HAP-1 (cell line): ENCODE measurements around the gene TXNDC11.

Experiments
- DNase-seq, 2 experiments: peaks; one replicate each; pipeline ENCODE4 v3.0.0-alpha.2; 2016 to 2020; ENCODE audit warnings: low spot score in 2 of 2
- H3K27me3 ChIP-seq: fragments of 250-450 bp; sonication (Bioruptor Pico); 2 replicates; pipeline ENCODE4 v1.5.1; 2020; ENCODE audit warnings: low read depth, mild to moderate bottlenecking, moderate library complexity
- H3K36me3 ChIP-seq: fragments of 250-450 bp; sonication (Bioruptor Pico); replicated peaks from 2 replicates; pipeline ENCODE4 v1.5.1; 2020; ENCODE audit warnings: mild to moderate bottlenecking
- H3K4me1 ChIP-seq: fragments of 250-450 bp; sonication (Bioruptor Pico); 2 replicates; pipeline ENCODE4 v1.5.1; 2020; ENCODE audit warnings: mild to moderate bottlenecking
- H3K4me3 ChIP-seq: fragments of 250-450 bp; sonication (Bioruptor Pico); 2 replicates; pipeline ENCODE4 v1.5.1; 2020; ENCODE audit warnings: mild to moderate bottlenecking, moderate library complexity
- H3K9me3 ChIP-seq: fragments of 250-450 bp; sonication (Bioruptor Pico); 2 replicates; pipeline ENCODE4 v1.5.1; 2020; ENCODE audit warnings: mild to moderate bottlenecking, moderate library complexity
- in situ Hi-C: fragments of 300-500 bp; cut with MboI; formaldehyde crosslinking; loops from 3 replicates; pipeline ENCODE4 v1.14.3; 2020; ENCODE audit warnings: low sequenced_read_pairs, inconsistent platforms, mixed read lengths

TXNDC11 gene

GRCh38 chr16:11669380-11670146 lies 73.1 kb downstream of the TXNDC11 start:
- H3K4me1 ChIP-seq, result peaks cover 6% of the 10 kb centered on the region; the same call in 1 of the 2 replicates
- in situ Hi-C loops, result no loop called here

GRCh38 chr16:11668623-11669379 lies 73.9 kb downstream of the TXNDC11 start:
- DNase-seq, result no peak
- in situ Hi-C loops, result no loop called here
- Histone ChIP-seq H3K27me3 (no peaks in the 10 kb centered on the region), H3K4me3 (peak overlapping the region; percentile 62), H3K4me1 (peaks cover 6% of the 10 kb centered on the region; the same call in 1 of the 2 replicates), H3K36me3 (no peaks in the 10 kb centered on the region), H3K9me3 (no peaks in the 10 kb centered on the region)

More at GRCh38 chr16:11669380-11670146, 73.1 kb downstream of the TXNDC11 start:
- Histone ChIP-seq H3K4me3 (peak overlapping the region; percentile 62), H3K9me3 (no peaks in the 10 kb centered on the region), H3K36me3 (no peaks in the 10 kb centered on the region), H3K27me3 (no peaks in the 10 kb centered on the region)
- DNase-seq, result no peak

GRCh38 chr16:11667824-11668622 lies 74.6 kb downstream of the TXNDC11 start, which contains the start of gene SNN:
Gene SNN, plus strand, starts transcription at chr16:11668455. Its CDS starts 7,605 bp downstream, at chr16:11676060.
- H3K27me3 ChIP-seq, result no peaks in the 10 kb centered on the region
- peaks cover 6% of the 10 kb centered on the region; the same call in 1 of the 2 replicates for H3K4me1 ChIP-seq
- peak; percentile 82 to 91 for DNase-seq
- no peaks in the 10 kb centered on the region for H3K36me3 ChIP-seq
- no peaks in the 10 kb centered on the region for H3K9me3 ChIP-seq
- in situ Hi-C loops, result no loop called here
- peak within 1 kb of the TSS; percentile 62 for H3K4me3 ChIP-seq

GRCh38 chr16:11667221-11667823 lies 75.3 kb downstream of the TXNDC11 start:
- Histone ChIP-seq H3K36me3 (no peaks in the 10 kb centered on the region), H3K4me3 (peak overlapping the region; percentile 38; the same call in 1 of the 2 replicates), H3K4me1 (peaks cover 6% of the 10 kb centered on the region; the same call in 1 of the 2 replicates), H3K27me3 (no peaks in the 10 kb centered on the region), H3K9me3 (no peaks in the 10 kb centered on the region)
- DNase-seq, result no peak
- in situ Hi-C loops, result no loop called here

GRCh38 chr16:11666103-11667055 lies 76.3 kb downstream of the TXNDC11 start:
- in situ Hi-C loops, result no loop called here
- no peak for DNase-seq
- H3K4me1 ChIP-seq, result peaks cover 6% of the 10 kb centered on the region; the same call in 1 of the 2 replicates
- no peaks in the 10 kb centered on the region for H3K27me3 ChIP-seq
- no peaks in the 10 kb centered on the region for H3K36me3 ChIP-seq
- H3K9me3 ChIP-seq, result no peaks in the 10 kb centered on the region
- H3K4me3 ChIP-seq, result no peak overlapping the region

- peaks cover 6% of the 10 kb centered on the region; the same call in 1 of the 2 replicates for H3K4me1 ChIP-seq
- in situ Hi-C loops, result no loop called here
- no peak overlapping the region for H3K4me3 ChIP-seq
- no peaks in the 10 kb centered on the region for H3K36me3 ChIP-seq
- no peaks in the 10 kb centered on the region for H3K9me3 ChIP-seq
- H3K27me3 ChIP-seq, result no peaks in the 10 kb centered on the region
- DNase-seq, result no peak
Observed at GRCh38 chr16:11665071-11665491, 77.6 kb downstream of the TXNDC11 start.

GRCh38 chr16:11662582-11662981 lies 80.1 kb downstream of the TXNDC11 start:
- Histone ChIP-seq H3K36me3 (no peaks in the 10 kb centered on the region), H3K4me3 (no peak overlapping the region), H3K9me3 (no peaks in the 10 kb centered on the region), H3K27me3 (no peaks in the 10 kb centered on the region), H3K4me1 (no peaks in the 10 kb centered on the region)
- DNase-seq, result no peak
- in situ Hi-C loops, result no loop called here

- in situ Hi-C loops, result no loop called here
- Histone ChIP-seq H3K36me3 (no peaks in the 10 kb centered on the region), H3K27me3 (no peaks in the 10 kb centered on the region)
Observed at GRCh38 chr16:11660565-11660964, 82.1 kb downstream of the TXNDC11 start.

GRCh38 chr16:11658896-11659708 lies 83.6 kb downstream of the TXNDC11 start:
- no peaks in the 10 kb centered on the region for H3K27me3 ChIP-seq
- H3K4me3 ChIP-seq, result no peak overlapping the region
- DNase-seq, result no peak
- H3K36me3 ChIP-seq, result no peaks in the 10 kb centered on the region
- no peaks in the 10 kb centered on the region for H3K4me1 ChIP-seq
- no peaks in the 10 kb centered on the region for H3K9me3 ChIP-seq
- in situ Hi-C loops, result no loop called here

More at GRCh38 chr16:11660565-11660964, 82.1 kb downstream of the TXNDC11 start:
- no peak overlapping the region for H3K4me3 ChIP-seq
- no peaks in the 10 kb centered on the region for H3K9me3 ChIP-seq
- DNase-seq, result no peak
- H3K4me1 ChIP-seq, result no peaks in the 10 kb centered on the region

GRCh38 chr16:11657556-11657955 lies 85.1 kb downstream of the TXNDC11 start:
- Histone ChIP-seq H3K36me3 (no peaks in the 10 kb centered on the region), H3K4me1 (no peaks in the 10 kb centered on the region), H3K27me3 (no peaks in the 10 kb centered on the region), H3K9me3 (no peaks in the 10 kb centered on the region), H3K4me3 (no peak overlapping the region)
- in situ Hi-C loops, result no loop called here
- DNase-seq, result no peak

GRCh38 chr16:11655655-11656054 lies 87.0 kb downstream of the TXNDC11 start:
- in situ Hi-C loops, result no loop called here
- Histone ChIP-seq H3K9me3 (no peaks in the 10 kb centered on the region), H3K27me3 (no peaks in the 10 kb centered on the region), H3K36me3 (no peaks in the 10 kb centered on the region), H3K4me1 (no peaks in the 10 kb centered on the region), H3K4me3 (no peak overlapping the region)
- DNase-seq, result no peak

GRCh38 chr16:11651796-11652195 lies 90.9 kb downstream of the TXNDC11 start:
- H3K36me3 ChIP-seq, result no peaks in the 10 kb centered on the region
- no peaks in the 10 kb centered on the region for H3K9me3 ChIP-seq
- no peaks in the 10 kb centered on the region for H3K4me1 ChIP-seq
- no peak for DNase-seq
- in situ Hi-C loops, result no loop called here
- no peak overlapping the region for H3K4me3 ChIP-seq
- H3K27me3 ChIP-seq, result no peaks in the 10 kb centered on the region
